T-cell (primary cell): ENCODE measurements around the gene ATP6V1B1. TPM values are rescaled to one million over a fixed set of nuclear protein-coding genes. Genes with fewer than 3 reads are reported as not detected.
"Not testable (repeated sequence)": the region's sequence is repeated elsewhere in the genome, so short reads cannot be mapped to it uniquely, and the experiment has no call there.

Experiments
- ATAC-seq, 4 experiments: fragments of 200-7000 bp in 3 of 4; fragments of 150-1000 bp in 1 of 4; cut with Tn5 transposase; replicated peaks in 1 of 4; 1 replicate in 3 of 4; 2 replicates in 1 of 4; pipeline ENCODE4 v1.10.0; 2021; ENCODE audit warnings: moderate library complexity in 3 of 4, mild to moderate bottlenecking in 2 of 4, moderate number of reproducible peaks in 1 of 4
- CTCF ChIA-PET, 2 donors: fragments of 300-600 bp; sonication (Branson Sonifier 250); formaldehyde crosslinking; loops; one replicate each; lab custom pipeline; 2022; ENCODE audit warnings: antibody characterized with exemption in 2 of 2; lab: Charles Lee
- POLR2A ChIA-PET, 2 donors: fragments of 300-600 bp; sonication (Branson Sonifier 250); formaldehyde crosslinking; loops; one replicate each; lab custom pipeline; 2022; ENCODE audit warnings: antibody characterized with exemption in 2 of 2; lab: Charles Lee
- DNase-seq, 35 experiments: peaks; one replicate each; pipeline versions ENCODE4 v3.0.0 to v3.0.0-alpha.2; 2013 to 2023
- H3K27ac ChIP-seq: one replicate; pipeline ENCODE4 v1.5.1; 2013; ENCODE audit warnings: low read length
- H3K27me3 ChIP-seq, 2 experiments: replicated peaks in 1 of 2; 1 replicate in 1 of 2; 2 replicates in 1 of 2; pipeline versions ENCODE4 v1.6.1 to v1.7.0; 2013; ENCODE audit warnings: low read length in 1 of 2, mixed read lengths in 1 of 2; ENCODE audit not compliant: control insufficient read depth in 2 of 2, insufficient read depth in 2 of 2; ENCODE audit errors: extremely low read depth in 1 of 2
- H3K36me3 ChIP-seq, 2 donors: 1 replicate in 1 of 2; 2 replicates in 1 of 2; pipeline versions ENCODE4 v1.6.1 to v1.7.0; 2013; ENCODE audit warnings: low read length in 1 of 2; ENCODE audit not compliant: control insufficient read depth in 2 of 2, insufficient read depth in 1 of 2; ENCODE audit errors: extremely low read depth in 1 of 2
- H3K4me1 ChIP-seq, 2 experiments: 1 replicate in 1 of 2; 2 replicates in 1 of 2; pipeline versions ENCODE4 v1.6.1 to v1.7.0; 2013; ENCODE audit warnings: low read length in 2 of 2, mixed read lengths in 1 of 2; ENCODE audit not compliant: insufficient read depth in 2 of 2, control insufficient read depth in 1 of 2; ENCODE audit errors: extremely low read depth in 1 of 2
- H3K4me3 ChIP-seq, 2 donors: 1 replicate in 1 of 2; 2 replicates in 1 of 2; pipeline versions ENCODE4 v1.5.1 to v1.7.0; 2013; ENCODE audit warnings: mild to moderate bottlenecking in 2 of 2, low read length in 1 of 2, moderate library complexity in 1 of 2; ENCODE audit not compliant: control insufficient read depth in 1 of 2; ENCODE audit errors: extremely low read depth in 1 of 2
- H3K9me3 ChIP-seq: 2 replicates; pipeline ENCODE4 v1.7.0; 2013
- H3K27ac Mint-ChIP-seq, 2 donors: one replicate each; pipeline ENCODE4 v1.8.0; 2020 to 2021; ENCODE audit warnings: mild to moderate bottlenecking in 2 of 2, mixed read lengths in 2 of 2
- H3K27me3 Mint-ChIP-seq, 2 donors: one replicate each; pipeline ENCODE4 v1.8.0; 2021 to 2022; ENCODE audit warnings: mixed read lengths in 2 of 2
- H3K36me3 Mint-ChIP-seq: one replicate; pipeline ENCODE4 v1.8.0; 2021; ENCODE audit warnings: mixed read lengths
- H3K4me1 Mint-ChIP-seq, 3 donors: one replicate each; pipeline ENCODE4 v1.8.0; 2020 to 2022; ENCODE audit warnings: mixed read lengths in 3 of 3, mild to moderate bottlenecking in 1 of 3
- H3K4me3 Mint-ChIP-seq, 3 donors: one replicate each; pipeline ENCODE4 v1.8.0; 2020 to 2022; ENCODE audit warnings: mild to moderate bottlenecking in 3 of 3, mixed read lengths in 3 of 3, moderate library complexity in 3 of 3
- H3K9me3 Mint-ChIP-seq, 3 donors: one replicate each; pipeline ENCODE4 v1.8.0; 2020 to 2022; ENCODE audit warnings: mixed read lengths in 3 of 3
- WGBS: methylation state at CpG from one replicate; pipeline ENCODE4 v1.1.5; 2013; ENCODE audit warnings: missing lambda C conversion rate; ENCODE audit not compliant: insufficient coverage; 5-methylcytosine and 5-hydroxymethylcytosine counted together
- total RNA-seq, 35 experiments: library from RNA in 6 of 35; stranded (reverse) in 6 of 35; fragments of 120-200 nt in 1 of 35; gene quantifications; one replicate each; pipeline versions ENCODE4 v1.2.1 to v1.2.4 and lab custom pipeline; 2013 to 2026

Gene ATP6V1B1
- total RNA-seq, 5 donors from 2014 or later (not counting 1 experiment from before 2014, with no cell fraction given), result not detected

- no peaks in the 10 kb centered on the region for H3K27me3 ChIP-seq
- peak within 1 kb of the TSS; percentile 95 for H3K4me3 ChIP-seq
- Mint-ChIP-seq H3K4me1 (peaks cover 33 to 41% (median 36%) of the 10 kb centered on the region in 3 donors), H3K4me3 (peak within 1 kb of the TSS; percentile 95 to 100 (median 97)), H3K27ac (peak within 1 kb of the TSS; percentile 91 to 93), H3K27me3 (no peaks in the 10 kb centered on the region), H3K9me3 (no peaks in the 10 kb centered on the region), H3K36me3 (peaks cover 8% of the 10 kb centered on the region)
- ChIA-PET POLR2A (no interaction called here), CTCF (interaction anchor here in 1 of 2 donors (1.3 kb wide), 1 partner anchor 17 kb away, joined by 3 read pairs; no protein-coding TSS in a partner anchor)
- H3K4me1 ChIP-seq, result peaks cover 10 to 24% of the 10 kb centered on the region in 2 experiments
- under 1% methylated on average over 64 of the region's 65 CpGs for WGBS
- peaks cover 9 to 20% of the 10 kb centered on the region in 2 donors for H3K36me3 ChIP-seq
- ATAC-seq, result peak; percentile 95 to 98 (median 96)
- DNase-seq, result peak; percentile 74 to 93 (median 85)
- H3K27ac ChIP-seq, result peak within 1 kb of the TSS; percentile 59
- H3K9me3 ChIP-seq, result no peaks in the 10 kb centered on the region
These were observed 59.2 kb downstream of the ATP6V1B1 start, which contains the start of gene TEX261 for GRCh38 chr2:70994699-70995425. Gene TEX261, minus strand, starts transcription at chr2:70994873. Its CDS starts 116 bp downstream, at chr2:70994757.

- peaks cover 7 to 15% of the 10 kb centered on the region in 2 donors for H3K36me3 ChIP-seq
- H3K4me1 ChIP-seq, result peaks cover 10 to 24% of the 10 kb centered on the region in 2 experiments
- H3K4me1 Mint-ChIP-seq, result peaks cover 33 to 41% (median 36%) of the 10 kb centered on the region in 3 donors
- H3K27ac Mint-ChIP-seq, result peak overlapping the region; percentile 85 to 86
- H3K27me3 ChIP-seq, result no peaks in the 10 kb centered on the region
- H3K27ac ChIP-seq, result peak overlapping the region; percentile 37
- H3K9me3 Mint-ChIP-seq, result no peaks in the 10 kb centered on the region
- H3K9me3 ChIP-seq, result no peaks in the 10 kb centered on the region
- DNase-seq (peak in 34 of 35 experiments; percentile 30 to 78 (median 51)), ATAC-seq (peak; percentile 50 to 68 (median 62))
- peak overlapping the region; percentile 95 for H3K4me3 ChIP-seq
- peaks cover 8% of the 10 kb centered on the region for H3K36me3 Mint-ChIP-seq
- H3K27me3 Mint-ChIP-seq, result no peaks in the 10 kb centered on the region
- ChIA-PET POLR2A (no interaction called here), CTCF (no interaction called here)
- 2% methylated on average over 8 of the region's 11 CpGs for WGBS
- peak overlapping the region; percentile 90 to 100 (median 91) for H3K4me3 Mint-ChIP-seq
These were observed 59.7 kb downstream of the ATP6V1B1 start for GRCh38 chr2:70995426-70995729.

GRCh38 chr2:70998885-70999284 lies 63.2 kb downstream of the ATP6V1B1 start:
- H3K9me3 ChIP-seq, DNase-seq, H3K4me3 Mint-ChIP-seq, ATAC-seq, POLR2A ChIA-PET, H3K36me3 Mint-ChIP-seq, H3K27ac Mint-ChIP-seq, H3K27me3 ChIP-seq, H3K9me3 Mint-ChIP-seq, H3K36me3 ChIP-seq, H3K27me3 Mint-ChIP-seq, H3K27ac ChIP-seq, H3K4me3 ChIP-seq: not testable (repeated sequence)
- peaks cover 19 to 25% (median 20%) of the 10 kb centered on the region in 3 donors for H3K4me1 Mint-ChIP-seq
- WGBS, result no CpG with 5 or more reads among the region's 4 CpGs
- peaks cover 2 to 23% of the 10 kb centered on the region in 2 experiments for H3K4me1 ChIP-seq
- CTCF ChIA-PET, result interaction anchor here in 1 of 2 donors (0.7 kb wide), 1 partner anchor 16 kb away, joined by 3 read pairs; no protein-coding TSS in a partner anchor

DNA sequence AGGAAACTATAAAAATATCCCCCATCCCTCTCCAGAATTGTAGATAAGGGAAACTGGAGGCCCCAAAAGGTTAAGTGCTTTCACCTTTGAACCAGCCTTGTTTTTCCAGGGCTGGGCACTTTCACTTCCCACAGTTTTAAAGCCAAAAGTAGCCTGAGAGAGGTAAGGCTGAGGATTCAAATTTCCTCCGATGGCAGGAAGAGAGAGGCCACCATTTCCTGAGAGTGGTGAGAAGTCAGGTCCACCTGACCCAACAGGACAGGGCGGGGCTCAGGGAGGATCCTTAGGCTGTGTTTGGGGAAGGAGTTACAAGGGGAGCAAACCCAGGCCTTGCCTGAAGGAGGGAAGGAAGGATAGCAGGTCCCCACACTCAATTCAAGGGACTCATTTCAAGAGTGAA lies 63.7 kb downstream of the ATP6V1B1 start:
- no peak overlapping the region for H3K4me3 ChIP-seq
- DNase-seq (no peak), ATAC-seq (no peak)
- Mint-ChIP-seq H3K27me3 (peaks cover 0 to 4% of the 10 kb centered on the region in 2 donors), H3K4me1 (peaks cover 15 to 22% (median 17%) of the 10 kb centered on the region in 3 donors), H3K36me3 (no peaks in the 10 kb centered on the region), H3K4me3 (no peak overlapping the region), H3K27ac (no peak overlapping the region), H3K9me3 (no peaks in the 10 kb centered on the region)
- H3K27ac ChIP-seq, result no peak overlapping the region
- peaks cover 0 to 4% of the 10 kb centered on the region in 2 experiments for H3K27me3 ChIP-seq
- H3K9me3 ChIP-seq, result no peaks in the 10 kb centered on the region
- no peaks in the 10 kb centered on the region for H3K36me3 ChIP-seq
- H3K4me1 ChIP-seq, result peaks cover 2 to 19% of the 10 kb centered on the region in 2 experiments
- WGBS, result 75% methylated on average over 1 of the region's 2 CpGs
- ChIA-PET POLR2A (no interaction called here), CTCF (interaction anchor here in 1 of 2 donors (0.7 kb wide), 1 partner anchor 17 kb away, joined by 3 read pairs; no protein-coding TSS in a partner anchor)

DNA sequence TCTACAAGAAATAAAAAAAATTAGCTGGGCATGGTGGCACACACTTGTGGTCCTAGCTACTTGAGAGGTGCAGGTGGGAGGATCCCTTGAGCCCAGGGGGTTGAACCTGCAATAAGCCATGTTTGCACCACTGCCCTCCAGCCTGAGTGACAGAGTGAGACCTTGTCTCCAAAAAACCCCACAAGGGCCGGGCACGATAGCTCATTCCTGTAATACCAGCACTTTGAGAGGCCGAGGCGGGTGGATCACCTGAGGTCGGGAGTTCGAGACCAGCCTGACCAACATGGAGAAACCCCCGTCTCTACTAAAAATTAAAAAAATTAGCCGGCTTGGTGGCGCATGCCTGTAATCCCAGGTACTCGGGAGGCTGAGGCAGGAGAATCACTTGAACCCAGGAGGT lies 64.2 kb downstream of the ATP6V1B1 start:
- H3K36me3 Mint-ChIP-seq, H3K9me3 ChIP-seq, H3K36me3 ChIP-seq, H3K27ac ChIP-seq, H3K4me3 Mint-ChIP-seq, H3K4me3 ChIP-seq, POLR2A ChIA-PET, ATAC-seq, H3K9me3 Mint-ChIP-seq, H3K27me3 Mint-ChIP-seq, H3K27ac Mint-ChIP-seq: not testable (repeated sequence)
- WGBS, result 100% methylated on average over 2 of the region's 10 CpGs
- H3K4me1 ChIP-seq, result peaks cover 2 to 19% of the 10 kb centered on the region in 2 experiments
- H3K4me1 Mint-ChIP-seq, result peaks cover 15 to 22% (median 17%) of the 10 kb centered on the region in 3 donors
- CTCF ChIA-PET, result interaction anchor here in 1 of 2 donors (0.5 kb wide), 1 partner anchor 227 kb away, joined by 5 read pairs; the partner anchor contains the start of gene PAIP2B
- peak in 1 of 35 experiments; percentile 3 for DNase-seq
- H3K27me3 ChIP-seq, result peaks cover 0 to 10% of the 10 kb centered on the region in 2 experiments

- Histone ChIP-seq H3K27ac (peak overlapping the region; percentile 5), H3K36me3 (no peaks in the 10 kb centered on the region), H3K9me3 (no peaks in the 10 kb centered on the region), H3K4me3 (peak overlapping the region in 1 of 2 donors; percentile 27), H3K27me3 (peaks cover 0 to 13% of the 10 kb centered on the region in 2 experiments), H3K4me1 (peaks cover 0 to 11% of the 10 kb centered on the region in 2 experiments)
- Mint-ChIP-seq H3K27me3 (peaks cover 5 to 8% of the 10 kb centered on the region in 2 donors), H3K4me1 (peaks cover 8 to 15% (median 11%) of the 10 kb centered on the region in 3 donors), H3K36me3 (no peaks in the 10 kb centered on the region), H3K9me3 (no peaks in the 10 kb centered on the region), H3K27ac (peak overlapping the region; percentile 40 to 78), H3K4me3 (peak overlapping the region; percentile 47 to 61 (median 56))
- ATAC-seq, result peak; percentile 93 to 98 (median 98)
- ChIA-PET CTCF (interaction anchor here (0.6 to 2.1 kb wide), 12 partner anchors 15 to 226 kb away, joined by 3 to 12 read pairs (median 5); partner anchors contain the start of genes NAGK (in 1 of the 2) and PAIP2B (in 1 of the 2)), POLR2A (interaction anchor here in 1 of 2 donors (0.6 kb wide), 1 partner anchor 22 kb away, joined by 3 read pairs; no protein-coding TSS in a partner anchor)
- WGBS, result 16% methylated on average over 9 of the region's 21 CpGs
- peak; percentile 62 to 91 (median 74) for DNase-seq
These were observed 65.3 kb downstream of the ATP6V1B1 start for GRCh38 chr2:71000780-71001591.
